Adrenal gland (tissue), 5 donors: ENCODE results near the gene GPRIN2.
"Not testable (repeated sequence)": the region's sequence is repeated elsewhere in the genome, so short reads cannot be mapped to it uniquely, and the experiment has no call there.

Experiments
- POLR2A ChIP-seq, 2 donors: fragments of 450-650 bp; IDR thresholded peaks; one replicate each; pipeline ENCODE4 v1.6.1; 2017; ENCODE audit warnings: antibody characterized with exemption in 2 of 2, mild to moderate bottlenecking in 2 of 2, moderate library complexity in 1 of 2
- TF ChIP-seq, protein P1 (sequence below), 6 experiments: fragments of 450-650 bp in 4 of 6; fragments of 200-600 bp in 2 of 6; sonication (generic) in 1 of 6; IDR thresholded peaks; 1 replicate in 5 of 6; 2 replicates in 1 of 6; pipeline versions ENCODE4 v1.5.1 to v1.8.0; 2016 to 2021; ENCODE audit warnings: antibody characterized with exemption in 6 of 6, mild to moderate bottlenecking in 2 of 6, moderate library complexity in 1 of 6
- donor health status: DM: no; HTN: no; CAD: no.

DNA sequence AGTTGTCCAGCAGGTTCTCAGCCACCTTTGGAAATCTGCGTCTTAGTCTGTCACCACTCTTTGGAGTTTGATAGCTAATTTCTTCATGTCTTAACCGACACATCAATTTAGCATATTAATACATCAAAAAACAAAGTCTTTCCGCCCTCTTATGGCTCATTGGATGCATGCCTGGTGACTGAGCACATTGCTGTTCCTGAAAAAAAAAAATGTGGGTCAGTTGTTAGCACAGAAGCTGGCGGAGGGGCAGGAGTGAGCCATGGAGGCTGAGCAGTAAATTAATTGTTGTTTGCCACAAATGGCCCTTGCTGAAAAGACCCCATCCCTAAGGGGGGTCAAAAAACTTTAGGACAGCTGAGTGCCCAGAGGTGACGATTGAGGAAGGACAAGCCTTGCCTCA, 16.9 kb upstream of the GPRIN2 start:
- TF ChIP-seq, protein P1, sequence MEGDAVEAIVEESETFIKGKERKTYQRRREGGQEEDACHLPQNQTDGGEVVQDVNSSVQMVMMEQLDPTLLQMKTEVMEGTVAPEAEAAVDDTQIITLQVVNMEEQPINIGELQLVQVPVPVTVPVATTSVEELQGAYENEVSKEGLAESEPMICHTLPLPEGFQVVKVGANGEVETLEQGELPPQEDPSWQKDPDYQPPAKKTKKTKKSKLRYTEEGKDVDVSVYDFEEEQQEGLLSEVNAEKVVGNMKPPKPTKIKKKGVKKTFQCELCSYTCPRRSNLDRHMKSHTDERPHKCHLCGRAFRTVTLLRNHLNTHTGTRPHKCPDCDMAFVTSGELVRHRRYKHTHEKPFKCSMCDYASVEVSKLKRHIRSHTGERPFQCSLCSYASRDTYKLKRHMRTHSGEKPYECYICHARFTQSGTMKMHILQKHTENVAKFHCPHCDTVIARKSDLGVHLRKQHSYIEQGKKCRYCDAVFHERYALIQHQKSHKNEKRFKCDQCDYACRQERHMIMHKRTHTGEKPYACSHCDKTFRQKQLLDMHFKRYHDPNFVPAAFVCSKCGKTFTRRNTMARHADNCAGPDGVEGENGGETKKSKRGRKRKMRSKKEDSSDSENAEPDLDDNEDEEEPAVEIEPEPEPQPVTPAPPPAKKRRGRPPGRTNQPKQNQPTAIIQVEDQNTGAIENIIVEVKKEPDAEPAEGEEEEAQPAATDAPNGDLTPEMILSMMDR (IDR thresholded peaks at IDR 0.05), result not testable (repeated sequence)
- not testable (repeated sequence) for TF ChIP-seq POLR2A (IDR thresholded peaks at IDR 0.05)
